ENCODE data around the gene SLC10A3. TPM values are rescaled to one million over a fixed set of nuclear protein-coding genes. Genes with fewer than 3 reads are reported as not detected.

SLC10A3 gene
- total and polyA plus RNA-seq, 2 of the 8 experiments (the other 6 are each of a cell fraction or from before 2014, with no cell fraction given): 6.8 to 9.5 TPM

- TF ChIP-seq CHD7 (IDR thresholded peaks at IDR 0.05; ENCODE audit: insufficient replicate concordance, low read length) (no peak), HDAC2 (IDR thresholded peaks at IDR 0.05; ENCODE audit: borderline replicate concordance in 1 of 2, low read depth in 2 of 2, low read length in 2 of 2) (no peak), SP1 (IDR thresholded peaks at IDR 0.05; ENCODE audit: low read depth, low read length) (no peak), ATF3 (IDR thresholded peaks at IDR 0.05; ENCODE audit: insufficient read depth, low read depth, low read length) (no peak), CTBP2 (IDR thresholded peaks at IDR 0.05; ENCODE audit: borderline replicate concordance, insufficient read depth, insufficient read length, low read length) (no peak)
Observed at GRCh38 chrX:154490021-154490413, 412 bp downstream of the SLC10A3 start (continued).

Data from H1 (cell line).